Endothelial cell of umbilical vein (primary cell): ENCODE results near the gene TLR8.

Experiments used
- CTCF ChIP-seq, 2 donors: IDR thresholded peaks; 1 replicate in 1 of 2; 2 replicates in 1 of 2; pipeline ENCODE4 v1.5.1; 2011; ENCODE audit warnings: low read length in 2 of 2, mild to moderate bottlenecking in 2 of 2, moderate library complexity in 2 of 2, control low read depth in 1 of 2, inconsistent platforms in 1 of 2, low read depth in 1 of 2; ENCODE audit not compliant: insufficient read depth in 1 of 2; ENCODE audit errors: extremely low read depth in 1 of 2
- EZH2 ChIP-seq: IDR thresholded peaks from 2 replicates; pipeline ENCODE4 v1.6.1; 2012; ENCODE audit warnings: borderline replicate concordance, low read depth, mild to moderate bottlenecking, moderate library complexity, low read length, inconsistent platforms; ENCODE audit not compliant: severe bottlenecking
- FOS ChIP-seq: IDR thresholded peaks from 2 replicates; pipeline ENCODE4 v1.6.1; 2011; ENCODE audit warnings: mild to moderate bottlenecking, low read length, moderate library complexity, borderline replicate concordance; ENCODE audit not compliant: insufficient read depth
- GATA2 ChIP-seq: IDR thresholded peaks from 2 replicates; pipeline ENCODE4 v1.7.0; 2011; ENCODE audit warnings: low read depth, mild to moderate bottlenecking, moderate library complexity, mixed read lengths, low read length; ENCODE audit not compliant: insufficient read length, insufficient read depth
- MYC ChIP-seq: IDR thresholded peaks from one replicate; pipeline ENCODE4 v1.6.1; 2011; ENCODE audit warnings: mild to moderate bottlenecking, low read depth, low read length
- POLR2A ChIP-seq: IDR thresholded peaks from 2 replicates; pipeline ENCODE4 v1.6.1; 2012; ENCODE audit warnings: low read depth, mild to moderate bottlenecking, control low read depth, low read length
- POLR2AphosphoS5 ChIP-seq: IDR thresholded peaks from 2 replicates; pipeline ENCODE4 v1.6.1; 2012; ENCODE audit warnings: low read depth, mild to moderate bottlenecking, control low read depth, low read length, moderate library complexity; ENCODE audit not compliant: insufficient read depth

DNA sequence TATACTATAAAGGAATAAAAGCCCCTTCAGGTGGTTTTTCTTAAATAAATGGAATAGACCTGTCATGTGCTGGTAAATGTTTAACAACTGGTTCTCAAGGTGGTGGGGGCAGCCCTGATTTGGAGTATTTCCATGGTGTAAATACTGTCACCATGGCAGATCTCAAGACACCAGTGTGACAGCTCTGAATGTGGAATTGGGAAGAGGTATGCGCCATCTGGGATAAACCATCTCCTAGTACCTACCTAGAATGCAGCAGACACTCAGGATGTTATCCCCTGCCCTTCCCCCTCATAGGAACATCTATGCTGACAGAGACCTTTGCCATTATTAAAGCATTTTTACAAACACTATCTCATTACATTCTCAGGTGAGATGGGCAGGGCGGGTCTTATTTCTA, 42.1 kb downstream of the TLR8 start:
- no peak for TF ChIP-seq CTCF (IDR thresholded peaks at IDR 0.05; ENCODE audit: extremely low read depth in 1 of 2, insufficient read depth in 1 of 2, low read depth in 1 of 2, low read length in 2 of 2)
- TF ChIP-seq FOS, result no peak
- TF ChIP-seq POLR2A, result no peak
- TF ChIP-seq EZH2, result no peak
- no peak for TF ChIP-seq POLR2AphosphoS5
- TF ChIP-seq GATA2, result no peak
- no peak for TF ChIP-seq MYC
